Spleen (tissue), 13 donors: ENCODE data around the gene CDON. TPM values are rescaled to one million over a fixed set of nuclear protein-coding genes. Genes with fewer than 3 reads are reported as not detected.

ENCODE experiments used
- DNase-seq: peaks from one replicate; pipeline ENCODE4 v3.0.0-alpha.2; 2020
- H3K27ac ChIP-seq, 8 donors: fragments of 200-600 bp; sonication (generic) in 7 of 8; 1 replicate in 4 of 8; 2 replicates in 4 of 8; pipeline versions ENCODE4 v1.5.0 to v1.8.0; 2016 to 2021; ENCODE audit warnings: inconsistent platforms in 4 of 8, mild to moderate bottlenecking in 4 of 8, moderate library complexity in 1 of 8
- H3K27me3 ChIP-seq, 7 donors: fragments of 200-600 bp; sonication (generic) in 6 of 7; replicated peaks in 1 of 7; 1 replicate in 4 of 7; 2 replicates in 3 of 7; pipeline versions ENCODE4 v1.5.0 to v1.8.0; 2016 to 2021; ENCODE audit warnings: inconsistent platforms in 3 of 7, mild to moderate bottlenecking in 1 of 7
- H3K36me3 ChIP-seq, 6 donors: fragments of 200-600 bp; sonication (generic) in 5 of 6; 1 replicate in 4 of 6; 2 replicates in 2 of 6; pipeline versions ENCODE4 v1.5.0 to v1.8.0; 2016 to 2021; ENCODE audit warnings: inconsistent platforms in 2 of 6
- H3K4me1 ChIP-seq, 6 donors: fragments of 200-600 bp; sonication (generic) in 5 of 6; 1 replicate in 3 of 6; 2 replicates in 3 of 6; pipeline versions ENCODE4 v1.5.0 to v1.8.0; 2016 to 2021; ENCODE audit warnings: inconsistent platforms in 3 of 6
- H3K4me3 ChIP-seq, 8 donors: fragments of 200-600 bp; sonication (generic) in 7 of 8; 1 replicate in 4 of 8; 2 replicates in 4 of 8; pipeline versions ENCODE4 v1.5.0 to v1.8.0; 2016 to 2021; ENCODE audit warnings: inconsistent platforms in 4 of 8, mild to moderate bottlenecking in 4 of 8, moderate library complexity in 2 of 8
- H3K9me3 ChIP-seq, 8 donors: fragments of 200-600 bp; sonication (generic) in 7 of 8; 1 replicate in 4 of 8; 2 replicates in 4 of 8; pipeline versions ENCODE4 v1.5.0 to v1.8.0; 2016 to 2021; ENCODE audit warnings: inconsistent platforms in 4 of 8
- CTCF ChIP-seq, 11 experiments: fragments of 200-600 bp in 7 of 11; fragments of 450-650 bp in 4 of 11; sonication (generic) in 4 of 11; IDR thresholded peaks in 8 of 11; conservative IDR thresholded peaks in 3 of 11; 1 replicate in 7 of 11; 2 replicates in 4 of 11; pipeline versions ENCODE4 v1.4.0 to v1.8.0; 2016 to 2021; ENCODE audit warnings: antibody characterized with exemption in 11 of 11, inconsistent platforms in 4 of 11, mild to moderate bottlenecking in 1 of 11
- POLR2A ChIP-seq, 3 donors: fragments of 450-650 bp; IDR thresholded peaks; one replicate each; pipeline ENCODE4 v1.5.1; 2017; ENCODE audit warnings: antibody characterized with exemption in 3 of 3, mild to moderate bottlenecking in 1 of 3
- POLR2AphosphoS5 ChIP-seq, 3 donors: sonication (generic); formaldehyde crosslinking; IDR thresholded peaks; one replicate each; pipeline ENCODE4 v1.5.1; 2017; ENCODE audit warnings: antibody characterized with exemption in 3 of 3
- WGBS, 5 donors: extraction: QIAGEN DNeasy Blood & Tissue Kit in 3 of 5; methylation state at CpG; one replicate each; pipeline versions ENCODE4 v1.1.5 to v1.1.7; 2013 to 2018; 5-methylcytosine and 5-hydroxymethylcytosine counted together
- intact Hi-C: fragments of 100-400 bp; cut with DNase I; formaldehyde crosslinking; loops from one replicate; pipeline ENCODE4 v1.15.0; 2023; ENCODE audit warnings: low total_unique reads
- long read RNA-seq, 2 donors: transcript quantifications; one replicate each; lab custom pipeline, GENCODE V29; 2026
- polyA plus RNA-seq, 3 donors: library from polyadenylated mRNA; stranded (reverse); fragments of 200-250 nt; gene quantifications; one replicate each; pipeline ENCODE4 v1.2.1, GENCODE V29; 2013
- total RNA-seq, 7 donors: library from RNA; depleted of rRNA in 3 of 7; stranded (reverse); fragments of >200 nt in 3 of 7; fragmentation: NEBNext Ultra II Directional in 4 of 7; extraction: Animal tissue kit (Norgen Biotek cat#: 25700) in 4 of 7; gene quantifications; one replicate each; pipeline versions ENCODE4 v1.1.0 to v1.2.1, GENCODE V29; 2016 to 2021
- donor health status: healthy with polysubstance abuse.
- donor health status: DM: no; HTN: no; CAD: no; lungs with moderate emphysema.
- donor health status: DM: no; HTN: no; CAD: no.
- donor health status: Bipolar disorder and iron deficiency.
- donor health status: healthy.
- donor health status: DM: no; HTN: no; CAD: no.
- donor health status: DM: yes; HTN: yes; CAD: no.

The CDON gene
- total RNA-seq (1 to 10 TPM; 1.8 to 5.3 (median 3.6) TPM), polyA plus RNA-seq (under 1 TPM; 0.30 to 0.58 (median 0.45) TPM)
- long read RNA-seq, donor 1, result 0 reads
- long read RNA-seq, donor 2, result 0 reads

GRCh38 chr11:126062679-126063506, at the start of gene CDON:
Gene CDON, minus strand, starts transcription at chr11:126062866. Its CDS starts 39,390 bp downstream, at chr11:126023476.
- Histone ChIP-seq H3K9me3 (no peaks in the 10 kb centered on the region), H3K4me3 (peak within 1 kb of the TSS; percentile 62 to 91 (median 70)), H3K27ac (peak within 1 kb of the TSS in 7 of 8 donors; percentile 25 to 81 (median 72)), H3K4me1 (peaks cover 5 to 23% (median 14%) of the 10 kb centered on the region in 6 donors), H3K36me3 (no peaks in the 10 kb centered on the region), H3K27me3 (peaks cover 0 to 57% (median 11%) of the 10 kb centered on the region in 7 donors)
- TF ChIP-seq CTCF (IDR thresholded peaks at IDR 0.05 in 8 of 11, conservative IDR thresholded peaks at IDR 0.05 in 3 of 11), result peak in 6 of 11 experiments; percentile 8 to 42 (median 26)
- peak; percentile 57 to 80 (median 77) for TF ChIP-seq POLR2AphosphoS5 (IDR thresholded peaks at IDR 0.05)
- no peak for TF ChIP-seq POLR2A (IDR thresholded peaks at IDR 0.05)
- 0 to 1% (median 1%) methylated on average over 31 to 82 of the region's 82 CpGs for WGBS, 5 donors
- peak; percentile 93 for DNase-seq
- intact Hi-C loops, result no loop called here

GRCh38 chr11:126111458-126112116, 48.9 kb upstream of the CDON start:
- no peak for TF ChIP-seq POLR2A (IDR thresholded peaks at IDR 0.05)
- no peak for TF ChIP-seq POLR2AphosphoS5 (IDR thresholded peaks at IDR 0.05)
- no peak for TF ChIP-seq CTCF (IDR thresholded peaks at IDR 0.05 in 8 of 11, conservative IDR thresholded peaks at IDR 0.05 in 3 of 11)
- Histone ChIP-seq H3K27ac (no peak overlapping the region), H3K4me1 (peaks cover 0 to 11% (median 0%) of the 10 kb centered on the region in 6 donors), H3K27me3 (no peaks in the 10 kb centered on the region), H3K9me3 (no peaks in the 10 kb centered on the region), H3K36me3 (no peaks in the 10 kb centered on the region), H3K4me3 (no peak overlapping the region)
- WGBS, 5 donors, result 87 to 91% (median 88%) methylated on average over 7 to 8 of the region's 8 CpGs
- intact Hi-C loops, result no loop called here
- peak; percentile 41 for DNase-seq

- Histone ChIP-seq H3K36me3 (no peaks in the 10 kb centered on the region), H3K27ac (no peak overlapping the region), H3K27me3 (no peaks in the 10 kb centered on the region), H3K4me1 (peaks cover 0 to 7% (median 0%) of the 10 kb centered on the region in 6 donors), H3K9me3 (no peaks in the 10 kb centered on the region), H3K4me3 (no peak overlapping the region)
- DNase-seq, result peak; percentile 70
- intact Hi-C loops, result no loop called here
- 68 to 83% (median 75%) methylated on average over 10 of the region's 10 CpGs for WGBS, 5 donors
- no peak for TF ChIP-seq CTCF (IDR thresholded peaks at IDR 0.05 in 8 of 11, conservative IDR thresholded peaks at IDR 0.05 in 3 of 11)
- no peak for TF ChIP-seq POLR2A (IDR thresholded peaks at IDR 0.05)
- TF ChIP-seq POLR2AphosphoS5 (IDR thresholded peaks at IDR 0.05), result no peak
Measured at GRCh38 chr11:126109941-126110731, 47.5 kb upstream of the CDON start.
